ENCODE results near the gene RNF167.

Gene RNF167

DNA sequence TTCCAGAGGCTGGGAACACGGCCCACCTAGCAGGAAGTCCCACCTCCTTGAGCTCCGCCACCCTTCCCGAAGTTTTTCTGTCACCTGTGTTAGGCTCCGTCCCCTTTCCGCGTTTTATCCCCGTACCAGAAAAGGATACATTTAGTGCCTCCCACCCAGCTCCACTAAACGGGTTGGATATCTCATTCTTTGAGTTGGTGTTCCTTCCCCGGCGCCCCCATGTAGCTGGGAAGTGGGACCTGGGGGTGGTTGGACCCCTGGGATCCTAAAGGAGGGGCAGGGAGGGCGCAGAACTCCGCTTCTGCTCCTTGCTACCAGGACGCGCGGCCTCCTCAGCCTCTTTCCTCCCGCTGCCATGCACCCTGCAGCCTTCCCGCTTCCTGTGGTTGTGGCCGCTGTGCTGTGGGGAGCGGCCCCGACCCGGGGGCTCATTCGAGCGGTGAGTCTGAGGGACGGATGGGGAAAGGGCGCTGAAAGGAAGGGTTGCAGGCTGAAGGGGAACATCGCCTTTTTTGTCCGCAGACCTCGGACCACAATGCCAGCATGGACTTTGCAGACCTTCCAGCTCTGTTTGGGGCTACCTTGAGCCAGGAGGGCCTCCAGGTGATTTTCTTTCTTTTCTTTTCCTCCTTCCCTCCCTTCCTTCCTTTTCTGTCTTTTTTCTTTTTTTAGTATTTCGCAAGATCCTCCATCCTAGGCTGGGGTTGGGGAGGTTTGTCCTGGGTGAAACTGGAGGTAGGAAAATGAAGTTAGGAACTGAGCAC, 669 bp downstream of the RNF167 start:
- DNase-seq = peak; percentile 40

DNA sequence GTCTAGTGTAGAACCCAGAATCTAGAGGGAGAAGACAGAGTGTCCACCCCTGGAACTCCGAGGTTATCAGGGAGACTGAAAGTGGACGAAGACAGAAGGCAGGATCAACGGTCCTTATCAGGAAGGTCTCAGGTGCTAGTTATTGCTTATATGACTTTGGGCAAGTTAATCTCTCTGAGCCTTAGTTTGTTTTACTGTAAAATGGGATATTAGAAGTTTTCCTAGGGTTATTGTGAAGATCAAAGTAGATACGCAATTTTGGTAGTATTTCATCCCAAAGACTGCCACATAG, 1.2 kb downstream of the RNF167 start:
- no peak for DNase-seq

DNA sequence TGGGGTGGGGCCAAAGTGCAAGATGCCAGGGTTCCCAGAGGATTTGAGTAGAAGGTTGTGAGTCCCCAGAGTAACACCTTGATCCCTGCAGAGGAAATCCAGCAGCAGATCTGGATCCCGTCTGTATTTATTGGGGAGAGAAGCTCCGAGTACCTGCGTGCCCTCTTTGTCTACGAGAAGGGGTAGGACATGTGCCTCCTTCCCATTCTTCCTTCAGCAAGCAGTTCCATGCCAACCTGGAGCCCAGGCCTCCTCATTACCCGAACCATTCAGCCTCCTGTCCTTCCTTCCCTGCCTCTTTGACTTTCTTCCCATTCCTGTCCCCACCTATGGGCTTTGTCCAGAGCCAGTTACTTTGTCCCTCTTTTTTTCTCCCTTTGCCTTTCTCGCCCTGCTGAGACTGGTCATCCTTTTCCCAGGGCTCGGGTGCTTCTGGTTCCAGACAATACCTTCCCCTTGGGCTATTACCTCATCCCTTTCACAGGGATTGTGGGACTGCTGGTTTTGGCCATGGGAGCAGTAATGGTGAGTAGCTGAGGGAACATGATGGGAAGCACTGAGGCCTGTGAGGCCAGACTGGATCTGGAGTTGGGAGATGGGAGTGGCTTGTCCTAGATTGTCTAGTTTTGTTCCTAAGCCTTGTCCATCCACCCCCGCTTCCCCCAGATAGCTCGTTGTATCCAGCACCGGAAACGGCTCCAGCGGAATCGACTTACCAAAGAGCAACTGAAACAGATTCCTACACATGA, 2.9 kb downstream of the RNF167 start:
- no peak for DNase-seq

DNA sequence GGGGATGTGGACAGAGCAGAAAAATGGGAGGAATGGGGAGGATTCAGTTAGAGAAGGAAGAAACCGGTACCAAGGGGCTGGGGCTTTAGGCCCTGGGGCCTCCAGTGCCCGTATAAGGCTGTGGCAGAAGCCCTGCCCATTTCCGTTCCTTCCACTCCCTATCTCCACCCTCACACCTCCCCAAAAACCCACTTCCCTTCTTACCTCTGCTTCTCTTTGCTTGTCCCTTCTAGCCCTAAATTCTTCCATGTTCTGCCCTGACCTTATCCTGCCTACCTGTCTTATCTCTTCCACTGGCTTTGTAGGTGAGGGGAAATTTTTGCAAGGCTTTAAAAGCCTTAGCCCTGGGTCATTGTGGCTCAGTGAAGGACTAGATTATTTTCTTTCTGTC, 4.1 kb downstream of the RNF167 start:
- DNase-seq = peak; percentile 73

DNA sequence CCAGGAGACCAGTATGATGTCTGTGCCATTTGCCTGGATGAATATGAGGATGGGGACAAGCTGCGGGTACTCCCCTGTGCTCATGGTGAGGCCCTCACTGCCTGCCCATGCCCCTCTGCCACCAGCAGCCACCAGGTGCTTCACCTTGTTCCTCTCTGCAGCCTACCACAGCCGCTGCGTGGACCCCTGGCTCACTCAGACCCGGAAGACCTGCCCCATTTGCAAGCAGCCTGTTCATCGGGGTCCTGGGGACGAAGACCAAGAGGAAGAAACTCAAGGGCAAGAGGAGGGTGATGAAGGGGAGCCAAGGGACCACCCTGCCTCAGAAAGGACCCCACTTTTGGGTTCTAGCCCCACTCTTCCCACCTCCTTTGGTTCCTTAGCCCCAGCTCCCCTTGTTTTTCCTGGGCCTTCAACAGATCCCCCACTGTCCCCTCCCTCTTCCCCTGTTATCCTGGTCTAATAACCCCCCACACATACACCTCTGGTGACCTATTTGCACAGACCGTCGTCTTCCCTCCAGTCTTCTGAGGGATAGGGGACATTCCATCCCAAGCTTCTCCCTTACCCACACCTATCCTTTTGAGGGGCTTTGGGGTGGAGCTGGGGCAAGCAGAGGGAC, 4.6 kb downstream of the RNF167 start:
- DNase-seq = peak; percentile 36

DNA sequence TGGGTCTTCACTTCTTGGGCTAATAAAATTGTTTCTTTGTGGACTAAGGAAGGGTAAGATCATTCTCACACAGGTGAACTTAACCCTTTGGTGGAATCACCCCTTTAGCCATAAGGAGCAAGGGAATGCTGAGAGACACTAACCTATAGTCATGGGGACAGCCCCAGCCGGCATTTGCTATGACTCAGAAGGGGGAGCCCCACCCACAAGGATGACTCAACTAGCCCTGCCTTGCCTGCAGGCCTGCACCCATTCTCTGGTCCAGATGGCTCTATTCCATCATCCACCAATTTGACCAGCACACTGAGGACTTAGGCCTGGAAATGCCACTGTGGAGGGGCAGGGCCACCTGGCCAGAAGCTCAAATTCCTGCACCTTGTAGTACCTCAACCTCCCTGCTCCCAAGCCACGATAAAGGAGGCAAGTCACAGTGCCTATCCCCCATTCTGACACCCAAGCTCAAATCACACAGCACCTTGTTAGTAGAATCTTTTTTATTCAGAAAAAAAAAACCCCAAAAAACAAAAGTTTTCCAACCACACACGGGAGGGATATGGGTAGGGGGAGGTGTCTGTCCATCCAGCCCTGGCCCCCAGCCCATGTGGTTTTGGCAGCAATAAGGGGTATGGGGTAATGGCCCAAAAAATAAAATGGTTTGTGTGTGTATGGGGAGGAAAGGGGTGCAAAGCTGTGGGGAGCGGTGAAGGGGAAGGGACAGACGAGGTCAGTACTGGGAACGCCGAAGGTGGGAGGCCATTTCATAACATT, 5.3 kb downstream of the RNF167 start:
- DNase-seq = peak; percentile 77

DNA sequence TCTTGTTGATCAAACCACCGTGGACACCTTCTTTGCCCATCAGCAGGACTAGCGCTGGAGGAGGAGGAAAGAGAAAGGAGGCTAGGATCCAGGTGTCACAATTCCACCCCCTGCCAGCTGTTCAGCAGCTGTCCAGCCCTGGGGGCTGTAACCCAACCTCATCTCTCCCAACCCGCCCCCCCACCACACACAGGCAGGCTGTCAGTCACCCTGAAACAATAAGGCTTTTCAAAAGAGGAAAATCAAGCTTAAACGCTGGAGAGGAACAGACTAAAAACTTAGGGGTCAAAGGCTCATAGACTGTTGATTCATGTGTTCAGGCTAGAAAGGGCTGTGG, 5.8 kb downstream of the RNF167 start:
- no peak for DNase-seq

DNA sequence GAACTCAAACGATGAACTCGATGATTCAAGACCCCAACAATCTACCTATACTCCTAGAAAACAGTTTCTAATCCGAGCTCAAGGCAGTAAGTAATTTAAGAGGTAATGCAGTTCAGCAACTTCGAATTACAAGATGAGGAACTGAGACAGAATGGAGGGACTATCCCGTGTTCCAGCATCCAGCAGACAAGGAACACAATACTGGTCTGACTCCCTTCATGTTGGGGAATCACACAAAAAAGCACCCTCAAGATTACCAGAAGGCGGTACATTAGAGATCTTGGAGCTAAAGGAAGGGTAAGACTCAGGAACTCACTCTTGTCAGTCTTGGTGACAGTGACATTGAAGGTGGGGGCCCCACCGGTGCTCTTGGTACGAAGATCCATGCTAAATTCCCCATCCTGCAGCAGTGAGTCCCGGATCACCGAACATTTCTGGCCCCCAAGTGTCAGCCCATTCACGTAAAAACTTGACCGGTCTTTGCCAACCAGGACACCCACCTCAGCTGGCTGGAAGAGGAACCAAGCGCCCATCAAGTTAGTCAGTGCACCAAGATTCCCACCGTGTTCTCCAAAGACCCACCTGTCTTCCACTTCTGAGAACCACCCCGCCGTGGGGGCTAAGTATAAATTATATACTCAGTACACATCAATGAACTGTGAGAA, 6.4 kb downstream of the RNF167 start:
- DNase-seq = no peak

DNA sequence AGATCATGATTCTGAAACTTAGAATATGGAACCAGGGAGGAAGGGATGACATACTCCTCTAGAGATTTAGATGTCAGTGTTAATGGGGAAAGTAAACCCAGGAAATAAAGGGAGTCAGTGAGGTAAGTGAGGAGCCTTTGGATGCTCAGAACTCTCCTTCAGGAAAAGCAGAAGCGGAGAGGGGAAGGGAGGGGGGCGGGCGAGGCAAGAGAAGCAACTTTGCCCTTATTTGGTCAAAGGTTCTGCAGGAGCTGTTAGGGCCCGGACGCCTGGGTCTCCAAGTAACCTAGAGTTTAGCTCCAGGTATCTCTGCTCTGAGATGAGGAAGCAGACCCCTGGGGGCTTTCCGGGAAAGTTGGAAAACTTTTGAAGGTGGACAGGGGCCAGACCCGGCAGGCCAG, 6.9 kb downstream of the RNF167 start:
- DNase-seq = no peak

DNA sequence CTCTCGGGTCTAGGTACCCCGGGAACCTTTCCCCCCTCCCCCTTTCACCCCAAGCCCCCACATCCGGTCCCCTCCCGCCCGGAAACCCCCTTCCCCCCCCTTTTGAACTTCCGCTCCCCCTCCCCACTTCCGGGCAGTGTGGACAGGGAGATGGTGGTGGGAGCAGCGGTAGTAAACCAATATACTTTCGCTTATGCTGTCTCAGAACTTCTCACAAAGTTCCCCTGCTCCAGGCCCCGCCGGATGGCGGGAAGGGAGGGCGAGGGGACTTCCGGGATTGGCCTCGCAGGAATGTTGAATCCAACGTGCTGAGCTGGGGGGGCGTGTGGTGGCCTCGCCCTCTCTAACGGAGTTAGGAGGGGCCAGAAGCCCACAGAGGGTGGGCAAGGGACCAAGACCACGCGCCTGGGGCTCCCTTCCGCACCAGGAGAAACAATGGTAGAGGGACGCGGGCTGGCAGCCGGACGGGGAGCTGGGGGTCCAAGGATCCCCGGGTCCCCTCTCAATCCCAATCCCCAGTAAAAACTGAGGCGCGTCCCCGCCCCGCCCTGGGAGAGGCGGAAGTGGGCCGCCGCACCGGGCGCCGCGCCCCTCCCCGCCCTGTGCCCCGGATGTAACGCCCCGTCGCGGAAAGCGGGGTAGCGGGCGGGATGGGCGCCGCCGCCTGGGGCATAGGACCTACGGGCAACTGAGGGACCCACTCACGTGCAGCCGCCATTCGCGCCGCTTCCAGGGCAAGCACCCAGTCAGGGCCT, 7.5 kb downstream of the RNF167 start:
- DNase-seq = peak; percentile 75

DNA sequence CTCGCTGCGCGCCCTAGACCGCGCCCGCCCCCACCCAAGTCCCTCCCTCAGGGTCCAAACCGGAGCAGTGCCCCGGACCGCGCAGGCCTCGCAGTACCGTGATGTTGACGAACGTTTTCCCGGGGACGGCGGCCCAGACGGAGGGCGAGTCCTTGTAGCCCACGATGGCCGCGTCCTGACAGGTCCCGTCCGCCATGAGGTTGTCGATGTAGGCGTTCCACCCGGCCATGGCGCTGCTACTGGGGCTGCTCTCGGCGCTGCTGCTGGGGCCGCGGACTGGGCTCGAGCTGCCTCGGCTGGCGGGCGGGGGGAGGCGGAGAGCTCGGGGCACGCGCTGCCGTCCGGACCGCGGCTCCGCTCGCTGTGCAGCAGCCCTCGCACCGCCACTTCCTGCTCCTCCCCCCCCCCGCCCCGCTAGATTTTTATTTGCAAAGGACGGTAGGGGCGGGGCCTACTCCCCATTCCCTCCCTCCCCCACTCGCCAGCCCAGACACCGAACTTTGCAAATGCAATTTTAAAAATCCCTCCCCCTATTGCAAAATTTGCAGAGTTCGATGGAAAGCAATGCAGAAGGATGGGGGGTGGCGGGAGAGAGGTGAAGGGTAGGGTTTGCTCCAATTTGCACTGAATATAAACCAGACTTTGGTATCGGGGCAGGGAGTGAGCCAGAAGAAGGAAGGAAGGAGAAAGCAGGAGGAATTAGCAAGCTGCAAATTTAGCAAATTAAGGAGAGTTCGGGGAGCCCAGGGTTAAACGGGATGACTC, 8.3 kb downstream of the RNF167 start, which contains the start of gene PFN1:
Gene PFN1 (minus strand): TSS at position 365 of the 765 bp plus-strand sequence. CDS start 136 bp downstream, at position 229.
- peak; percentile 94 for DNase-seq

DNA sequence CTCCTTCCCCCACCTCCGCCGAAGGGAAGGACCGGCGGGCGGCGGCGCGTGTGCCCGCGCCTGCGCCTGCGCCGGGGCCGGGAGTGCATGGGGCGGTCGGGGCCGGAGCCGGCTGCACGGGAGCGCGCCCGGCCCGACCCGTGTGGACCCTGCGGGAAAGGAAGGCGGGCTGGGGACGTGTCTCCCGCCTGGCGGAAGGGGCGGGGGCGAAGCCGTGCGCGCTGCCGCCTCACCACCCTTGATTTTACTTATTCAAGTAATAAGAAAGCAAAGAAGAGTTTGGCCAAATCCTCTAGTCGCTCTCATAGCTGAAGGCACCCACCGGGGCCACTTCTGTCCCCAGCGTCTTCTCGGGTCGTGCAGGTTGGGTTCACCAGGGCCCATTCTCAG, 8.9 kb downstream of the RNF167 start:
- DNase-seq = peak; percentile 79

DNA sequence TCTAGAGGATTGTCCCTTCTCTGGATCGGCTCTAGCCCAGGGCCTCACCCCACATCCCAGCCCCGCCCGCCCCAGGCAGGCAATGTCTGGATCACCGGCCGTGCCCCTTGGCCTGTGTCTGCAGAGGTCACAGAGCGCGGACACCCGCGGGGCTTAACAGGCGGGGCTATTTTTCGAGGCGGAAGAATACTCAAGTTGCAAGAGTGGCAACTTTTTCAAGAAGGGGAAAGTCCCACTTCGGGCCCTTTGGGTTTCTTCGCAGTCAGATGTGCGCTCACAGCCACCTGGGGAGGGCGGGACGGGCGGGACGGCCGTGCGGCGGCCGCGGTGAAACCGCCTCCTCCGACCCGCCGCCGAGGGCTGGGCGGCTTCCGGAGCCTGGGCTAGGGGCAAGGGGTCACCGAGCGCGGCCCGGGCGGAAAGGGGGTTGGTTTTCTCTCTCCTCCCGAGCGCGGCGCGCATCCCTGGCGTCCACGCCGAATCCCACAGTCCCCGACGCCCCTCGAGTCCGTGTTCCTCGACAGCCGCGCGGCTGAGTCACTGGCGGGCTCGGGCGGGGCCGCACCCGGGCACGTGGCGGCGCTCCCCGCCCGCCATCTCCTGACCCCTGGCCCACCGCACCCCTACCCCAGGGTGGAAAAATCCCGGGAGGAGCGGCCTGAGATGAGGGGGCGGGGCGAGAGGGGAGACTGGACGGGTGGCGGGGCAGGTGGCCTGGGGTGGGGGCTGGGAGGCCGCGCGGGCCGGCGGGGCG, 9.4 kb downstream of the RNF167 start:
- peak; percentile 88 for DNase-seq

DNA sequence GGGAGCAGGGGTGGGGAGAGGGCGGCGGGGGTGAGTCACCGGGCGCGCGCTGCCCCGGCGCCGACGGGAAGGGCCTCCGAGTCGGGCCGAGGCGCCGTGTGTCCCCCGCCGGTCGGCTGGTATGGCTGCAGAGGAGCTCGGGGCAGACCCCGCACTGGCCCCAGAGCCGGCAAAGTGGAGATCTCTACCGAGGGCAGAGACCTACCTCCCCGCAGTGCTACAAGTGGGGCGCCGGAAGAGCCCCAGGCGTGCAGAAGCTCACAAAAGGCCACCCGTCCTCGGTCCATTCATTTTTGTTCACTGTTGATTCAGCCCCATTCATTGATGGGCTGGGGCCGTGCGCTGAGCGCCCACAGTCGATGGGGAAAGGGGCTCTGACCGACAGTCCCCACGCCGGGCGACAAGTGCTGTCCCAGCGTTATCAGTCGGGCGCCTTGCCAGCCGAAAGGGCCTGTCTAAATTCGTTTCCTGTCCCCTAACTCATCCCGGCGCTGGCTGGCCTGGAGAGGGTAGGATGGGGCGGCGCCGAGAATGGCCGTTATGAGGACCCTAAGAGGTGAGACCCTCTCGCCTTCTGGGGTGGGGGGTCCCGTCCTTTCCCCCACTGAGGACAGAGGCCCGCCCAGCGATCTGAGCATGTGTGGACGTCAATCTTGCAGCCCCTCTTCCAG, 10.1 kb downstream of the RNF167 start:
- DNase-seq = no peak

DNA sequence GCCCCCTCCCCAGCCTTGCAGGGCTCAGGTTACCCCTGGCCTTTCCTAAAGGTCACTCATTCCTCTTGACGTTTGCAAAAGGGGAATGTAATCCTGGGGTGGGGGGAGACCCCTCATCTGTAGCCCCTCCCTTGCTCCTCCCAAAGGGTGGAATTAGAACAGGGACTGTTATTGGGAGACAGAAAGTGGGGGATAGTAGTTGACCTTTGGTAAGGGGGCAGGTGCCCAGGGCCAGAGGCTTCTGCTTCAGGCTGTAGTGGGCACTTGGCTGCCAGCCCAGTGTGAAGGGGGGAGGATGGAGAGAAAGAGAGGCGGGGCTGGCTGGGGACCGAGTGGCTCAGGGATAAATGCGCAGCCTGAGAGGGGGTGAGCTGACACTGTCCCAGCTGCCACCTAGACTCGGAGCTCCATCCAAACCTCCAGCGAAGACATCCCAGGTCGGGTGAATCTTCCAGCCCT, 10.7 kb downstream of the RNF167 start, which contains the start of gene ENO3:
Gene ENO3 (plus strand): TSS at position 374 of the 459 bp plus-strand sequence. CDS start 711 bp downstream, outside the sequence.
- DNase-seq = no peak

DNA sequence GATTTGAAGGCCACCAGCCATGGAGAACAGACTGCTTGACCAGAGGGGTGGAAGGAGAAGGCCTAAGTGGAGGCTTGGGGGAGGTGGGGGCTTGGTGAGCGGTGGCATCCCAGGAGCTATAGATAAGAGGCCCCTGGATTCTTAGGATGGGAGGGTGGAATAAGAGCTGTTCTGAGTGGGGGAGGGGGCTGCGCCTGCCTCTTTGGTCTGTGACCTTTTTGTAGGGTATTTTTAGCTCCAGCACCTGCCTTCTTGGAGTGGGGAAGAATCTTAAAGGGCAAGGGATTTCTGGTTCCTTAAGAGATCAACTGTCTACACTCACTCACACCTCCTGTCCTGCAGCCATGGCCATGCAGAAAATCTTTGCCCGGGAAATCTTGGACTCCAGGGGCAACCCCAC, 11.4 kb downstream of the RNF167 start:
- DNase-seq = no peak

DNA sequence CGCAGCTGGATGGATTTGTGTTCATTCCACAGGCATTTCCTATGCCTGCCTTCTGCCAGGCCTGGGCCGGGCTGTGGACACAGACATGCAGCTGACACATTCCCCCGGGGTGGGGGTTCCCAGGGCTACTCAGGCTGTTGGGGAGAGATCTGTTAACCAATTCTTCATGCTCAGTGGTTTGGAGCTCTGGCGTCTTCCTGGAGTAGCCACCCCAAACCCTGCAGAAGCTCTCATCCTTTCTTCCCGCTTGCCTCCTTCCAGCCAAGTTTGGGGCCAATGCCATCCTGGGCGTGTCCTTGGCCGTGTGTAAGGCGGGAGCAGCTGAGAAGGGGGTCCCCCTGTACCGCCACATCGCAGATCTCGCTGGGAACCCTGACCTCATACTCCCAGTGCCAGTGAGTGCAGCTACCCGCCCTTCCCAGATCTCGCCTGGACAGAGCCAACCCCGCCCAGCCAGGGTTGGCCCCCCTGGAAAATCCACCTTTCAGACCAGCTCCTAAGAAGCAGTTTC, 13.4 kb downstream of the RNF167 start:
- no peak for DNase-seq

DNA sequence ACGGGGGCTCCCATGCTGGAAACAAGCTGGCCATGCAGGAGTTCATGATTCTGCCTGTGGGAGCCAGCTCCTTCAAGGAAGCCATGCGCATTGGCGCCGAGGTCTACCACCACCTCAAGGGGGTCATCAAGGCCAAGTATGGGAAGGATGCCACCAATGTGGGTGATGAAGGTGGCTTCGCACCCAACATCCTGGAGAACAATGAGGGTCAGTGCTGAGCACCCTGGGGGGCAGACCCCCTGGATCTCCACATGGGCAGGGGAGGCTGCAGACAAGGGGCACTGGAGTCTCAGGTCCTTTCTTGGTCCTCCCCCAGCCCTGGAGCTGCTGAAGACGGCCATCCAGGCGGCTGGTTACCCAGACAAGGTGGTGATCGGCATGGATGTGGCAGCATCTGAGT, 15.0 kb downstream of the RNF167 start:
- no peak for DNase-seq

DNA sequence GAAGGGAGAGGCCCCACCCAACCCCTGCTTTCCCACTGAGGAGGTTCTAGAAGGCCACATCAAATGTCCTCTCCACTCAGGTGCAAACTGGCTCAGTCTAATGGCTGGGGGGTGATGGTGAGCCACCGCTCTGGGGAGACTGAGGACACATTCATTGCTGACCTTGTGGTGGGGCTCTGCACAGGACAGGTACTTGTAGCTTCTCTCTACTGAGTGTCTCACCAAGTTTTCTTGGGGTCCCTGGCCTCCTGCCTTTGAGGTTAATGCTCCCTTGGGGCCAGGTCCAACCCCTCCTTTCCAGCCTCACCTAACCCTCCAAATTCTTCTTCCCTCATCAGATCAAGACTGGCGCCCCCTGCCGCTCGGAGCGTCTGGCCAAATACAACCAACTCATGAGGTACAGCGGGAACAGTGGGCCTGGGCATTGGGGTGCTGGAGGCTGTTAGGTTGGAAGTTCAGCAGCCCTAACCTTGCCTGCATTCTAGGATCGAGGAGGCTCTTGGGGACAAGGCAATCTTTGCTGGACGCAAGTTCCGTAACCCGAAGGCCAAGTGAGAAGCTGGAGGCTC, 16.5 kb downstream of the RNF167 start:
- DNase-seq = peak; percentile 56

All from CD4-positive, alpha-beta T cell treated with Interleukin-10 for 1 hour (primary cell).